HG03432 (cell line): ENCODE measurements around the gene CHI3L2.

ENCODE experiments used
- ATAC-seq: cut with Tn5 transposase; IDR thresholded peaks from one replicate; pipeline ENCODE4 v1.9.1; 2021; ENCODE audit warnings: mild to moderate bottlenecking, moderate library complexity; ENCODE audit not compliant: unreplicated experiment

Gene CHI3L2

GRCh38 chr1:111219557-111220286, 7.8 kb upstream of the CHI3L2 start:
- ATAC-seq = peak; percentile 39

GRCh38 chr1:111220302-111220890, 7.1 kb upstream of the CHI3L2 start:
- ATAC-seq = no peak

GRCh38 chr1:111221276-111221632, 6.3 kb upstream of the CHI3L2 start:
- ATAC-seq = no peak

DNA sequence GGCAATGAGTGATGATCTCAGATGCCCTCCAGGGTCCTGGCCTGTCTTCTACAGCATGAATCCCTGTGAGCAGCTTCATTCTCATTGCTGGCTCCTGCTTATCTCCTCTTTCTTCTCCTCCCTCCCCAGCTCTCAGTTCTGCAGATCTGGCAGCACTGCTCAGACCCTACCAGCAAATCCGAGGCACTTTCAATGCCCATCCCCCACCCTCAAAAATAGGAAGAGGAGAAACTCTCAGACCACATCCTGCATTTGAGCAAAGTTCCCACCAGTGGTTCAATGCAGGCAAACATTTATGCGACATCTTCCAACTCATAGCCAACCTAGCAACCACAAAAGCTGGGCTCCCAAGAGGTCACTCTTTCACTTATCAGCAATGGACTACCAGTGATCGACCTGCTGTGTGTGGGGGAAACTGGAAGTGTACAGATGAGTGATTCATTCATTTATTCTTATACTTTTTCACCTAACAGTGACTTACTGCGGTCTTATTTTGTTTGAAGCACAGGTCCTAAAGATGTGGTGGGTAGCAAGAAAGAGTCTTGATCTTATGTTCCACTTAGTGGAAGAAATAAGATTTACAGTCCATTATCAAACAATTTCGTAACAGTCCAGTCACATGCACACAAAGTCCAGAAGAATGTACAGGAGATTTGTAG, 5.8 kb upstream of the CHI3L2 start:
- peak; percentile 65 for ATAC-seq

GRCh38 chr1:111222308-111223125, 5.0 kb upstream of the CHI3L2 start:
- ATAC-seq = peak; percentile 31

DNA sequence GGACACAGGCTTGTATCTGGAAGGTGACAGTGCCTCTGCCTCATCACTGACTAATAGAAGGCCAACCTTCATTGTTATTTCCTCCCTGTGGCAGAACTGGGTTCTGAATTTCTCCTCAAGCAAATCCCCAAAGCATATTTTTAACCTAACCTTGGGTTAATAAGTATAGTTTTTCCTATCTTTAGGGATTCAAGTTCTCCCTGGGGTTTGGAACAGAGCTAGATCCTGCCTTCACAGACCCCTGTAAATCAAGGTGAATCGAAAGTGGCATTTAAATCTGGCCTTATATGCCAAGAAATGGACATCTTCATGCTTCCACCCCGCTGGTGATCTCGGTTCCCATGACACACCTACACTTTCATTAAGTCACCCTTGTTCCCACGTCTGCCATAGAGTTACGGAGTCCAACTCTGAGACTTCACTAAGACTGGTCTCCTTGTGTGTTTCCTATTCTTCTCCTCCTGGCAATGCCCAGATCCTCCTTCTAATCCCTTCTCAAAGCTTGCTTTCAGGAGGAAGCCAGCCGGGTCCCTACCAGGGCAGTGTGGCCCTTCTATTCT, 4.3 kb upstream of the CHI3L2 start:
- no peak for ATAC-seq

GRCh38 chr1:111225091-111225490, 2.4 kb upstream of the CHI3L2 start:
- ATAC-seq = no peak

- no peak for ATAC-seq
Measured at GRCh38 chr1:111225717-111226400, 1.7 kb upstream of the CHI3L2 start.

DNA sequence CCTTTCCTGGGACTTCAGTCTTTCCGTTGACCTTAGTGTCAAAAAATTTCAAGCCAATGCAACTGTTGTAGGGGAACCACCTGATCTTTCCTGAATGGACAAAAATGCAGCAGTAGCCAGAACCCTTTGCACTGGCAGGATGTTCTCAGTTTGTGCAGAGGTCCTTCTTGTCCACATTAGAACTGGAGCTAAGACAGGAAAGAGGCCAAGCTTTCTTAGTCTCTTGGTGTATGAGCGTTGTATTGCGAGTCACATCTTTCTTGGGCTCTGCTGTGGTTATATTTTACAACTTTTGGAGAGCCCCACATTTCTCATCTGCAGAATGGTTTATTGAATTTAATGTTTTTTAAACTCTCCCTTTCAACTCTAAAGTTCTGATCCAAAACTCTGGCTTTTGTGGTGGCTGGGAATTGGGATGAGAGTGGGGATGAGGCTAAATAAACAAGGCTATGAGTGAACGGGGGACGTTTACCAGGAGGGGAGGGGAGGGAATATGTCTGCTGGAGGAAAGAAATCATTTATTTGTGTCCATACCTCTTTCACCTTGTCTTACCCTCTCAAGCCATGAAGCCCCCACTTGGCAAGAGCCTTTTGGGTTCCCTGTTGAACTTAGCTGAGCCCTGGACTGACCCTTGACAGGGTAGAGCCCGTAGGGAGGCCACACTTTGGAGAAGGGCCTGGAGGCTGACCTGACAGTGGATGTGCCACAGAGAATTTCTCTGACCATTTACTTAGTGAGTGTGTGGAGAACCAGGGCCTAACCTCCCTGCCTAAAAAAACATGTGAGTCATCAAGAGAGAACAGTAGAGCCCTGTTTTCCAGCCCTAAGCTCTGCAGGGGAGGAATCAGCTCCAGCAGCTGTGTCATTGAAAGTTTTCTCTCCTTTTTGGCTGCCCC, 586 bp downstream of the CHI3L2 start:
- no peak for ATAC-seq

GRCh38 chr1:111228748-111229126, 1.2 kb downstream of the CHI3L2 start:
- no peak for ATAC-seq

DNA sequence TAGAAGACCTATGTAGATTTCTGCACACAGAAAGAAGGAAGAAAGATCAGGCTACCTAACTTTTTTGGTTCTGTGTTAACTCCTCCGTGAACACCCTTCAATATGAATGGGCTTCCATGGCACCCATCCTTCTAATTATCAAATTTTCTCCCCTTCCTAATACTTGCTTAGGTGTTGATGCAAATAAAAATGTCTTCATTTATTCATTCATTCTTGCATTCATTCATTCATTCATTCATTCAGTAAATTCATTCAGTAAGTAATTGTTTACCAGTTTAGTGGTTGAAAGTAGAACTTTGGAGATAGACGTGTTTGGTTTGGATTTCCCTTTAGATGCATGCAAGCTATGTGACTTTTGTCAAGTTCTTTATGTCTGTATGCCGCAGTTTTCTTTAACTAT, 4.6 kb downstream of the CHI3L2 start:
- ATAC-seq = no peak

GRCh38 chr1:111234258-111234657, 6.7 kb downstream of the CHI3L2 start:
- ATAC-seq = no peak

- no peak for ATAC-seq
Measured at GRCh38 chr1:111234866-111235265, 7.4 kb downstream of the CHI3L2 start.

DNA sequence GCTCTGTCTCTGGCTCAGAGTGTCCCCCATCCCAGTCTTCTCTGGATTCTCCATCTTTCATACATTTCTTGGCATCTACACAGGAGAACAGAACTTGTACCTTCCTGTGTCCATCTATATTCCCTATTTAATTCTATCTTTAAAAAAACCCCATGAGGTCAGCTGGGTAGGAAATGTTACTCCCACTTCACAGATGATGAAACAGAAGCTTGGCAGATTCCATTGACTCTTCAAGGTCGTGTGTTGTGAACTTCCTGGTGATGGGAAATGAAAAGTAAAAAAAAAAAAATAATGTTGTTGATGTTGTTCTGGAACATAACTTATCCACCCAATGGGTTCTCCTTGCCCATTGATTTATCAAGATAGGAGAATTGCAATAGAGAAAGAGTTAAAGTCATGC, 8.9 kb downstream of the CHI3L2 start:
- no peak for ATAC-seq

- no peak for ATAC-seq
Measured at GRCh38 chr1:111236806-111237205, 9.3 kb downstream of the CHI3L2 start.

DNA sequence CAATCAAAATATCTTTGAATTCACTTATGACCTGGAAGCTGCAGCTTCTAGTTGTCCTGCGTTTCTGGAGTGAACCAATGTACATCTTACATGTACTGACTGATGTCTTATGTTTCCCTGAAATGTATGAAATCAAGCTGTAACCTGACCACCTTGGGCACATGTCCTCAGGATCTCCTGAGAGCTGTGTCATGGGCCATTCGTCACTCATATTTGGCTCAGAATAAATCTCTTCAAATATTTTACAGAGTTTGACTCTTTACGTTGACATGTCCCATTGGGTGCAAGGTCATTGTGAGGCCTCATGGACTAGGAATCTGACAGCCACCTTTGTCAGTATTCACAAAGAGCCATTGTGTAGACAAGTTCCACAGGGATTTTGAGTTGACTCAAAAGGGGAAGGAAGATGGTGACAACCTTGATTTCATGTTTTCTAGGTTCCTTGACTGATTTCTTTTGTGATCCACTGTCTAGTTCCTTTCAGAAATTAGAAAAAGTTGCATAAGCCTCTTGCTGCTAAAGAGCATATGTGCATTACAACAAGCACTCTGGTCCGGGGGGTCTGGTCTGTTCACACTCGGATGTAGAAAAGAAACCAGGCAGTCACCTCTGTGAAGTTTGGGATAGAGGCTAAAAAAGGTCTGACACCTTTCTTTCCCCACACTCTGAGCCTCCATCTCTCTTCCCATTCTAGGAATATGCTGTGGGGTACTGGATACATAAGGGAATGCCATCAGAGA, 10.7 kb downstream of the CHI3L2 start:
- ATAC-seq = no peak

GRCh38 chr1:111241797-111242196, 14.3 kb downstream of the CHI3L2 start:
- ATAC-seq = no peak

- ATAC-seq = no peak
Measured at GRCh38 chr1:111242805-111243523, 15.5 kb downstream of the CHI3L2 start.
